Left lung (tissue), 10 donors: ENCODE measurements around the gene CH25H. TPM values are rescaled to one million over a fixed set of nuclear protein-coding genes. Genes with fewer than 3 reads are reported as not detected.

Experiments
- ATAC-seq: fragments of 200-7000 bp; cut with Tn5 transposase; one replicate; pipeline ENCODE4 v1.9.1; 2020; ENCODE audit warnings: moderate library complexity
- DNase-seq, 4 donors: peaks; one replicate each; pipeline ENCODE4 v3.0.0-alpha.2; 2013 to 2020
- H3K27ac ChIP-seq, 2 donors: fragments of 200-600 bp; sonication (generic) in 1 of 2; one replicate each; pipeline versions ENCODE4 v1.5.0 to v1.8.0; 2020 to 2021
- H3K27me3 ChIP-seq, 2 donors: fragments of 200-600 bp; sonication (generic) in 1 of 2; one replicate each; pipeline versions ENCODE4 v1.5.0 to v1.8.0; 2020 to 2021
- H3K36me3 ChIP-seq, 2 donors: fragments of 200-600 bp; sonication (generic) in 1 of 2; one replicate each; pipeline versions ENCODE4 v1.5.0 to v1.8.0; 2020 to 2021
- H3K4me1 ChIP-seq, 2 donors: fragments of 200-600 bp; one replicate each; pipeline ENCODE4 v1.8.0; 2021
- H3K4me3 ChIP-seq, 2 donors: fragments of 200-600 bp; sonication (generic) in 1 of 2; one replicate each; pipeline versions ENCODE4 v1.5.0 to v1.8.0; 2020 to 2021; ENCODE audit warnings: mild to moderate bottlenecking in 1 of 2
- H3K9me3 ChIP-seq, 2 donors: fragments of 200-600 bp; sonication (generic) in 1 of 2; one replicate each; pipeline versions ENCODE4 v1.5.0 to v1.8.0; 2020 to 2021
- intact Hi-C, 2 donors: fragments of 100-400 bp; cut with DNase I; formaldehyde crosslinking; loops; one replicate each; pipeline versions ENCODE4 v1.11.2 to v1.14.2; 2022
- polyA plus RNA-seq, 6 donors: library from polyadenylated mRNA; unstranded; fragments of 120-200 nt; gene quantifications; one replicate each; pipeline ENCODE4 v1.2.1, GENCODE V29; 2013; ENCODE audit not compliant: insufficient read length in 6 of 6
- total RNA-seq, 2 donors: library from RNA; stranded (reverse); fragmentation: NEBNext Ultra II Directional; extraction: Animal tissue kit (Norgen Biotek cat#: 25700); gene quantifications; one replicate each; pipeline ENCODE4 v1.2.1, GENCODE V29; 2021
- TF ChIP-seq, protein P1 (sequence below), 2 donors: fragments of 200-600 bp; sonication (generic) in 1 of 2; IDR thresholded peaks; one replicate each; pipeline versions ENCODE4 v1.5.0 to v1.8.0; 2021; ENCODE audit warnings: antibody characterized with exemption in 2 of 2
- donor health status: DM: no; HTN: yes; CAD: no.
- donor health status: DM: no; HTN: no; CAD: no.

The CH25H gene
- total and polyA plus RNA-seq, 8 donors: 0.10 to 14.7 (median 0.20) TPM

DNA sequence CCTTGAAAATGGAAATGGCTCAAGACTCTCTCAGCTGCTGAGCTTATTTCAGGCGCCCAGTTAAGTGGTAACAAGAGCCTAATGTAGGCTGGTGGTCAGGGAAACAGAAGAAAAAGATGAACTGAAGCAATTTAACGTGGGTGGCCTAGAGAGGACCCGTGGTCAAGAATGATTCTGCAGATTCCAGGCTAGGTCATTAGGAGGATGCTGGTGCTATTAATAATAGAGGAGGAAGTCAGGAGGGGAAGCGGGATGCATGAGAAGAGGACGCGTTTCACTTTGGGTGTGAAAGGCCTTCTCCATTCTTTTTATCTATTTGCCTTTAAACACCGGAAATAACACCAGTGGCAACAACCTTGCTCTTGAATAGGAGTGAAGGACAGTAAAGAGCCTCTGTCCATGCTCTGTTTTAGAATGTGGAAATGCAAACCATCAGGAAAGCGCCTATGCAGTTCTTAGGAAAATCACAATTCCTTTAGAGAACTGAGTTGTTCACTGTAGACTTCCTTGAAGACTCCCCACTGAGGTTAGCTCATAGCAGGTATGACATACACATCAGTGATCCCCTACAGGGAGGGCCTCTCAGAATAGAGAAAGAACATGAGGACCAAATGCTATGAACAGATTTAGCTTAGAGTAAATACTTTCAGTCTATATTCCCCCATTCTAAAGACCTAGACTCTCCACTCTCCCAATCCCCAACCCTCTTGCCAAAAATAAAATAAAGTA lies 35.9 kb upstream of the CH25H start:
- H3K4me3 ChIP-seq: no peak overlapping the region
- DNase-seq (no peak), ATAC-seq (peak; percentile 45)
- no peaks in the 10 kb centered on the region for H3K9me3 ChIP-seq
- peaks cover 0 to 11% of the 10 kb centered on the region in 2 donors for H3K36me3 ChIP-seq
- peaks cover 0 to 38% of the 10 kb centered on the region in 2 donors for H3K4me1 ChIP-seq
- no peaks in the 10 kb centered on the region for H3K27me3 ChIP-seq
- intact Hi-C loops: no loop called here
- TF ChIP-seq, protein P1, sequence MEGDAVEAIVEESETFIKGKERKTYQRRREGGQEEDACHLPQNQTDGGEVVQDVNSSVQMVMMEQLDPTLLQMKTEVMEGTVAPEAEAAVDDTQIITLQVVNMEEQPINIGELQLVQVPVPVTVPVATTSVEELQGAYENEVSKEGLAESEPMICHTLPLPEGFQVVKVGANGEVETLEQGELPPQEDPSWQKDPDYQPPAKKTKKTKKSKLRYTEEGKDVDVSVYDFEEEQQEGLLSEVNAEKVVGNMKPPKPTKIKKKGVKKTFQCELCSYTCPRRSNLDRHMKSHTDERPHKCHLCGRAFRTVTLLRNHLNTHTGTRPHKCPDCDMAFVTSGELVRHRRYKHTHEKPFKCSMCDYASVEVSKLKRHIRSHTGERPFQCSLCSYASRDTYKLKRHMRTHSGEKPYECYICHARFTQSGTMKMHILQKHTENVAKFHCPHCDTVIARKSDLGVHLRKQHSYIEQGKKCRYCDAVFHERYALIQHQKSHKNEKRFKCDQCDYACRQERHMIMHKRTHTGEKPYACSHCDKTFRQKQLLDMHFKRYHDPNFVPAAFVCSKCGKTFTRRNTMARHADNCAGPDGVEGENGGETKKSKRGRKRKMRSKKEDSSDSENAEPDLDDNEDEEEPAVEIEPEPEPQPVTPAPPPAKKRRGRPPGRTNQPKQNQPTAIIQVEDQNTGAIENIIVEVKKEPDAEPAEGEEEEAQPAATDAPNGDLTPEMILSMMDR (IDR thresholded peaks at IDR 0.05): no peak
- peak overlapping the region in 1 of 2 donors; percentile 72 for H3K27ac ChIP-seq

DNA sequence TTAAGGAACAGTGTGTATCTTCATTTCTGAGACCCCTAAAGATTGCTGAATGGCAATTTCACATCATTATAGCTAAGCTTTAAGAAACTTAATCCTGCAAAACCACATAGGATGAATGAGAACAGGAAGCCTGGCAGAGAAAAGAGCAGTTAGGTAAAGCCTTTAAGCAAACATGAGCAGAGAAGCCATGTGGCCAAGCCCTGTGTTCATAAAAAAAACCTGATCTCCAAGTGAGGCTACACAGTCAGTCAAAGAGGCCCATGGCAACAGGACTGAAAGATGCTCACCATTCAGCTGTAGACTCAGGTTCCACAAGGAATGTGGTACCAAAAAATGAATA lies 35.2 kb upstream of the CH25H start:
- ATAC-seq: peak; percentile 41
- Histone ChIP-seq H3K27me3 (no peaks in the 10 kb centered on the region), H3K4me1 (peaks cover 0 to 38% of the 10 kb centered on the region in 2 donors), H3K27ac (peak overlapping the region in 1 of 2 donors; percentile 72), H3K4me3 (no peak overlapping the region), H3K36me3 (peaks cover 0 to 11% of the 10 kb centered on the region in 2 donors), H3K9me3 (no peaks in the 10 kb centered on the region)
- TF ChIP-seq, protein P1 (IDR thresholded peaks at IDR 0.05): no peak
- DNase-seq: no peak
- intact Hi-C loops: no loop called here

- DNase-seq: peak in 1 of 4 donors; percentile 49
- Histone ChIP-seq H3K27ac (peak overlapping the region; percentile 24 to 72), H3K36me3 (peaks cover 0 to 11% of the 10 kb centered on the region in 2 donors), H3K27me3 (no peaks in the 10 kb centered on the region), H3K4me1 (peaks cover 0 to 38% of the 10 kb centered on the region in 2 donors), H3K9me3 (no peaks in the 10 kb centered on the region), H3K4me3 (no peak overlapping the region)
- ATAC-seq: peak; percentile 82
- intact Hi-C loops: no loop called here
- TF ChIP-seq, protein P1 (IDR thresholded peaks at IDR 0.05): no peak
Measured at GRCh38 chr10:89241486-89242344, 34.6 kb upstream of the CH25H start.

DNA sequence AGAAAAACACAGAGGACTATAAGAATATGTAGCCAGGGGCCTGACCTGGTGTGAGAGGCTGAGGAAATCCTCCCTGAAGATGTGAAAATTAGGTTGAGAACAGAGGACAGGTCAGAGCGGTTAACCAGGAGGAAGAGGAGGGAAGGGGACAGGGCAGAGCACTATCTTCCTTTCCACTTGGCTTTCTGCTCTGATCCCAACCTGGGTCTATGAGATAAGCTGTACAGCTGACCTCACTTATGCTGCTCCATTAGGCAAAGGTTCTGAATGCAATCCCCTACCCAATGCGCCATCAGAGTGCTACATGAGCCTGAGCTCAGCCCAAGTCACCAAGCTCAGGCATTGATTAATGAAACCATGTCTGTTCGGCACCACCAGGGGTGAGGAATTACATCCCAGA lies 33.9 kb upstream of the CH25H start:
- H3K4me3 ChIP-seq: no peak overlapping the region
- H3K27me3 ChIP-seq: no peaks in the 10 kb centered on the region
- TF ChIP-seq, protein P1 (IDR thresholded peaks at IDR 0.05): no peak
- intact Hi-C loops: no loop called here
- H3K27ac ChIP-seq: peak overlapping the region in 1 of 2 donors; percentile 24
- DNase-seq (no peak), ATAC-seq (no peak)
- peaks cover 0 to 38% of the 10 kb centered on the region in 2 donors for H3K4me1 ChIP-seq
- H3K36me3 ChIP-seq: peaks cover 0 to 11% of the 10 kb centered on the region in 2 donors
- H3K9me3 ChIP-seq: no peaks in the 10 kb centered on the region

GRCh38 chr10:89240519-89240918 lies 33.4 kb upstream of the CH25H start:
- H3K36me3 ChIP-seq: peaks cover 0 to 11% of the 10 kb centered on the region in 2 donors
- H3K4me1 ChIP-seq: peaks cover 0 to 38% of the 10 kb centered on the region in 2 donors
- TF ChIP-seq, protein P1 (IDR thresholded peaks at IDR 0.05): no peak
- H3K27me3 ChIP-seq: no peaks in the 10 kb centered on the region
- DNase-seq (no peak), ATAC-seq (no peak)
- no peak overlapping the region for H3K4me3 ChIP-seq
- no peak overlapping the region for H3K27ac ChIP-seq
- intact Hi-C loops: no loop called here
- H3K9me3 ChIP-seq: no peaks in the 10 kb centered on the region
